T-cell (primary cell): ENCODE data around the gene IFT25. TPM values are rescaled to one million over a fixed set of nuclear protein-coding genes. Genes with fewer than 3 reads are reported as not detected.
A peak's percentile ranks its signal among the peaks of the same experiment; 100 is the strongest.
"Not testable (repeated sequence)": the region's sequence is repeated elsewhere in the genome, so short reads cannot be mapped to it uniquely, and the experiment has no call there.

ENCODE experiments used
- ATAC-seq, 4 experiments: fragments of 200-7000 bp in 3 of 4; fragments of 150-1000 bp in 1 of 4; cut with Tn5 transposase; replicated peaks in 1 of 4; 1 replicate in 3 of 4; 2 replicates in 1 of 4; pipeline ENCODE4 v1.10.0; 2021; ENCODE audit warnings: moderate library complexity in 3 of 4, mild to moderate bottlenecking in 2 of 4, moderate number of reproducible peaks in 1 of 4
- CTCF ChIA-PET, 2 donors: fragments of 300-600 bp; sonication (Branson Sonifier 250); formaldehyde crosslinking; loops; one replicate each; lab custom pipeline; 2022; ENCODE audit warnings: antibody characterized with exemption in 2 of 2; lab: Charles Lee
- POLR2A ChIA-PET, 2 donors: fragments of 300-600 bp; sonication (Branson Sonifier 250); formaldehyde crosslinking; loops; one replicate each; lab custom pipeline; 2022; ENCODE audit warnings: antibody characterized with exemption in 2 of 2; lab: Charles Lee
- DNase-seq, 35 experiments: peaks; one replicate each; pipeline versions ENCODE4 v3.0.0 to v3.0.0-alpha.2; 2013 to 2023
- H3K27ac ChIP-seq: one replicate; pipeline ENCODE4 v1.5.1; 2013; ENCODE audit warnings: low read length
- H3K27me3 ChIP-seq, 2 experiments: replicated peaks in 1 of 2; 1 replicate in 1 of 2; 2 replicates in 1 of 2; pipeline versions ENCODE4 v1.6.1 to v1.7.0; 2013; ENCODE audit warnings: low read length in 1 of 2, mixed read lengths in 1 of 2; ENCODE audit not compliant: control insufficient read depth in 2 of 2, insufficient read depth in 2 of 2; ENCODE audit errors: extremely low read depth in 1 of 2
- H3K36me3 ChIP-seq, 2 donors: 1 replicate in 1 of 2; 2 replicates in 1 of 2; pipeline versions ENCODE4 v1.6.1 to v1.7.0; 2013; ENCODE audit warnings: low read length in 1 of 2; ENCODE audit not compliant: control insufficient read depth in 2 of 2, insufficient read depth in 1 of 2; ENCODE audit errors: extremely low read depth in 1 of 2
- H3K4me1 ChIP-seq, 2 experiments: 1 replicate in 1 of 2; 2 replicates in 1 of 2; pipeline versions ENCODE4 v1.6.1 to v1.7.0; 2013; ENCODE audit warnings: low read length in 2 of 2, mixed read lengths in 1 of 2; ENCODE audit not compliant: insufficient read depth in 2 of 2, control insufficient read depth in 1 of 2; ENCODE audit errors: extremely low read depth in 1 of 2
- H3K4me3 ChIP-seq, 2 donors: 1 replicate in 1 of 2; 2 replicates in 1 of 2; pipeline versions ENCODE4 v1.5.1 to v1.7.0; 2013; ENCODE audit warnings: mild to moderate bottlenecking in 2 of 2, low read length in 1 of 2, moderate library complexity in 1 of 2; ENCODE audit not compliant: control insufficient read depth in 1 of 2; ENCODE audit errors: extremely low read depth in 1 of 2
- H3K9me3 ChIP-seq: 2 replicates; pipeline ENCODE4 v1.7.0; 2013
- H3K27ac Mint-ChIP-seq, 2 donors: one replicate each; pipeline ENCODE4 v1.8.0; 2020 to 2021; ENCODE audit warnings: mild to moderate bottlenecking in 2 of 2, mixed read lengths in 2 of 2
- H3K27me3 Mint-ChIP-seq, 2 donors: one replicate each; pipeline ENCODE4 v1.8.0; 2021 to 2022; ENCODE audit warnings: mixed read lengths in 2 of 2
- H3K36me3 Mint-ChIP-seq: one replicate; pipeline ENCODE4 v1.8.0; 2021; ENCODE audit warnings: mixed read lengths
- H3K4me1 Mint-ChIP-seq, 3 donors: one replicate each; pipeline ENCODE4 v1.8.0; 2020 to 2022; ENCODE audit warnings: mixed read lengths in 3 of 3, mild to moderate bottlenecking in 1 of 3
- H3K4me3 Mint-ChIP-seq, 3 donors: one replicate each; pipeline ENCODE4 v1.8.0; 2020 to 2022; ENCODE audit warnings: mild to moderate bottlenecking in 3 of 3, mixed read lengths in 3 of 3, moderate library complexity in 3 of 3
- H3K9me3 Mint-ChIP-seq, 3 donors: one replicate each; pipeline ENCODE4 v1.8.0; 2020 to 2022; ENCODE audit warnings: mixed read lengths in 3 of 3
- WGBS: methylation state at CpG from one replicate; pipeline ENCODE4 v1.1.5; 2013; ENCODE audit warnings: missing lambda C conversion rate; ENCODE audit not compliant: insufficient coverage; 5-methylcytosine and 5-hydroxymethylcytosine counted together
- total RNA-seq, 35 experiments: library from RNA in 6 of 35; stranded (reverse) in 6 of 35; fragments of 120-200 nt in 1 of 35; gene quantifications; one replicate each; pipeline versions ENCODE4 v1.2.1 to v1.2.4 and lab custom pipeline; 2013 to 2026

Gene IFT25
- total RNA-seq, 5 donors from 2014 or later (not counting 1 experiment from before 2014, with no cell fraction given): 24.5 to 33.1 (median 31.2) TPM

DNA sequence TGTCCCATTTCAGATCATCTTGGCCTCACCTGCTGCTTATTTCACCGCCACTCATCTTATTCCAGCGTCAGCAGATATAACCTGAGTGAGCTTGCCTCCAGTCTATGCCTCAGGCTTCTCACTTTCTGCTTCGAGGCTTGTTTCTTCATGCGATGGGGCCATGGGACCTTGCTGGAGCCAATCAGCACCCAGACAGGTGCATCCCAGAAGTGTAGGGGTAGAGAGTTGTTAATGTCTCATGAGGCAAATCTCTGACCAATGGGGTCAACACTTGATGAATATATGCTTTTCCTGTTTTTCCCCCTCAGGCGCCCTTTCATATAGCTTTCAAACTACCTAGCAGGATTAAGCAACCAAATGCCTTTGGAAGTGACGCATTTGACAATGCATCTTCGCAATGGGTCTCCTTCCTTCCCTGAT lies 55.0 kb downstream of the IFT25 start:
- Histone ChIP-seq H3K4me3 (peak overlapping the region in 1 of 2 donors; percentile 72), H3K36me3 (no peaks in the 10 kb centered on the region), H3K9me3 (no peaks in the 10 kb centered on the region), H3K4me1 (peaks cover 11 to 13% of the 10 kb centered on the region in 2 experiments), H3K27ac (peak overlapping the region; percentile 61), H3K27me3 (peaks cover 0 to 2% of the 10 kb centered on the region in 2 experiments)
- Mint-ChIP-seq H3K36me3 (peaks cover 7% of the 10 kb centered on the region), H3K27ac (peak overlapping the region; percentile 92 to 95), H3K4me1 (peaks cover 42 to 44% (median 43%) of the 10 kb centered on the region in 3 donors), H3K9me3 (no peaks in the 10 kb centered on the region), H3K4me3 (peak overlapping the region; percentile 96 to 97 (median 97)), H3K27me3 (peaks cover 2% of the 10 kb centered on the region in 2 donors)
- ATAC-seq (no peak), DNase-seq (peak in 1 of 35 experiments; percentile 1)
- CTCF ChIA-PET: interaction anchor here in 1 of 2 donors (0.7 to 1.4 kb wide), 2 partner anchors 58 to 69 kb away, joined by 3 read pairs; no protein-coding TSS in a partner anchor
- POLR2A ChIA-PET: interaction anchor here (0.5 to 1.2 kb wide), 2 partner anchors 55 to 517 kb away, joined by 4 to 5 read pairs; partner anchors contain the start of gene IFT25 (in 1 of the 2)
- WGBS: 75% methylated on average over 6 of the region's 7 CpGs

DNA sequence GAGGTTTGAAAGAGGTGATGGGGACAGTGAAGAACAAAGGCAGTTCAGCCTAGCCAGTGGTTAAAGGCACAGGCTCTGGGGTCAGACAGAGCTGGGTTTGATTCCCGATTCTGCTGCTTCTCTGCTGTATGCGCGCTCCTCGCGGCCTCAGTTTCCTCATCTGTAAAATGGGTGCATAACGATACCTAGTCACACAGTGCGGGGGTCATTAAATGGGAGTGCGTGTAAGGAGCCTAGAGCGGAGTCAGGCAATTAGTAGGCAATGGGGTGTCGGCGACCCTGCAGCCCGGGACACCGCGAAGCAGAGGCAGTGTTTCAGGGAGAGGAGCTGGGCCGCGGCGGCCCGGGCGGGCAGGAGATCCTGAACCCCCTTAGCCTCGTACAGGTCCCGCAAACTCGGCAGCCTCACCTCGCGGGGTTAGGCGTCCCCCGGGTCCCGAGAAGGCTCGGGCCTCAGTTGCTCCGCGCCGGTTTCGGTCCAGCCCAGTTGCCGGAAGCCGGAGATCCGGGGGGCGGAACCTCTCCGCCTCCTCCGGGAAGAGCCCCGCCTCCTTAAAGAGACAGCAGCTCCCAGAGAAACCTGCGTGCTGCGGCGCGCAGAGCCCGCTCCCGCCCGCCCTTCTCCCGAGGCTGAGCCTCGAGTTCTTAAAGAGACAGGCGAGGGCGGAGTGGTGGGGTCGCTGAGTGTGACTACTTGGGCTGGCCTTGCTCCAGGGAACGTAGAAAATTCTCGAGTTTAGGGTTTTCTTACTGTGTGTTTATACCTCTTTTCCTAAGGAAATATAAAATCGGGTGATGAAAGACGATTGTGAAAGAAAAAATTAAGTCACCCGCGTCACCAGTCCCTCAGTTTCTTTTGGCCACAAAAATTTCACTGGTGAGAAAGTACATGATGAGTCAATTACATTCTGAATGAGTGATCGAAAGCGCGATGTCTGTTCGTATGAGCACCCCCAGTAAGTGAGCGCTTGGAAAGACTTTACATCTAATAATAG lies 55.9 kb downstream of the IFT25 start, which contains the start of gene YIPF1:
Gene YIPF1 (minus strand): TSS at position 494 of the 995 bp plus-strand sequence. CDS start 860 bp downstream, outside the sequence.
- Mint-ChIP-seq H3K27me3 (no peaks in the 10 kb centered on the region), H3K27ac (peak within 1 kb of the TSS; percentile 92 to 95), H3K4me1 (peaks cover 50 to 51% (median 51%) of the 10 kb centered on the region in 3 donors), H3K4me3 (peak within 1 kb of the TSS; percentile 96 to 97 (median 97)), H3K36me3 (peaks cover 13% of the 10 kb centered on the region), H3K9me3 (no peaks in the 10 kb centered on the region)
- CTCF ChIA-PET: interaction anchor here in 1 of 2 donors (0.7 to 1.6 kb wide), 5 partner anchors 45 to 70 kb away, joined by 3 to 6 read pairs (median 3); partner anchors contain the start of genes IFT25 and LRRC42
- H3K27ac ChIP-seq: peak within 1 kb of the TSS; percentile 61
- POLR2A ChIA-PET: interaction anchor here in 1 of 2 donors (0.5 kb wide), 1 partner anchor 20 kb away, joined by 3 read pairs; no protein-coding TSS in a partner anchor
- H3K27me3 ChIP-seq: no peaks in the 10 kb centered on the region
- WGBS: under 1% methylated on average over 51 of the region's 62 CpGs
- H3K9me3 ChIP-seq: no peaks in the 10 kb centered on the region
- peaks cover 0 to 2% of the 10 kb centered on the region in 2 donors for H3K36me3 ChIP-seq
- ATAC-seq: peak; percentile 99
- H3K4me1 ChIP-seq: peaks cover 11 to 13% of the 10 kb centered on the region in 2 experiments
- peak within 1 kb of the TSS; percentile 72 to 88 for H3K4me3 ChIP-seq
- DNase-seq: peak; percentile 72 to 89 (median 80)

DNA sequence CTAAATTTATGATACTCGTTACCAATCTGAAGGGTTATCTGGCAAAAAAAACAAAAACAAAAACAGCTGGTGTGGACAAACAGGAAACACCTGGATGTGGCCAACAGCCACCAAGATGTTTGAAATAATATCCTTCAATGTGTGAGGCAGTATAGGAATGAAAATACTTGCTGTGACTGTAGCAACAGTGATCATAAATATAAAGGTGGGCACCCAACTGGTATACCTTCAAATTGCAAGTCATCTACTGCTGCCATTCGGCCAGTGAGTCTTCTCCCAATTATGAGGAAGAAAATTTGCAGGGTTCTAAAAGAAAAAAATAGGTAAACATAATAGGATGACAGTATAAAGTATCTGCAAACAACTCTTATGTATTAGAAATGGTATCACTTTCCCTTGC lies 56.8 kb downstream of the IFT25 start:
- ATAC-seq: no peak
- peaks cover 0 to 7% of the 10 kb centered on the region in 2 donors for H3K36me3 ChIP-seq
- peak overlapping the region in 1 of 2 donors; percentile 72 for H3K4me3 ChIP-seq
- WGBS: no CpG with 5 or more reads among the region's 2 CpGs
- no peaks in the 10 kb centered on the region for H3K9me3 ChIP-seq
- DNase-seq: no peak
- ChIA-PET POLR2A (no interaction called here), CTCF (interaction anchor here in 1 of 2 donors (1.4 to 1.6 kb wide), 2 partner anchors 57 to 71 kb away, joined by 3 to 6 read pairs; partner anchors contain the start of genes IFT25 and LRRC42)
- Mint-ChIP-seq H3K27me3 (no peaks in the 10 kb centered on the region), H3K4me1 (peaks cover 52 to 54% (median 53%) of the 10 kb centered on the region in 3 donors), H3K9me3 (no peaks in the 10 kb centered on the region), H3K27ac (peak overlapping the region; percentile 23 to 95), H3K36me3 (peaks cover 18% of the 10 kb centered on the region), H3K4me3 (peak overlapping the region; percentile 96 to 97 (median 97))
- H3K4me1 ChIP-seq: peaks cover 11 to 13% of the 10 kb centered on the region in 2 experiments
- no peak overlapping the region for H3K27ac ChIP-seq
- H3K27me3 ChIP-seq: no peaks in the 10 kb centered on the region

- H3K9me3 ChIP-seq, H3K4me3 ChIP-seq, H3K27me3 Mint-ChIP-seq, H3K27ac ChIP-seq, CTCF ChIA-PET, DNase-seq, H3K9me3 Mint-ChIP-seq, H3K27ac Mint-ChIP-seq, H3K27me3 ChIP-seq, ATAC-seq, H3K4me3 Mint-ChIP-seq, POLR2A ChIA-PET, H3K4me1 ChIP-seq: not testable (repeated sequence)
- Mint-ChIP-seq H3K36me3 (peaks cover 59% of the 10 kb centered on the region), H3K4me1 (peaks cover 40 to 44% (median 43%) of the 10 kb centered on the region in 3 donors)
- 98% methylated on average over 5 of the region's 6 CpGs for WGBS
- H3K36me3 ChIP-seq: peaks cover 8 to 29% of the 10 kb centered on the region in 2 donors
Observed at GRCh38 chr1:53883600-53883999, 61.9 kb downstream of the IFT25 start.

DNA sequence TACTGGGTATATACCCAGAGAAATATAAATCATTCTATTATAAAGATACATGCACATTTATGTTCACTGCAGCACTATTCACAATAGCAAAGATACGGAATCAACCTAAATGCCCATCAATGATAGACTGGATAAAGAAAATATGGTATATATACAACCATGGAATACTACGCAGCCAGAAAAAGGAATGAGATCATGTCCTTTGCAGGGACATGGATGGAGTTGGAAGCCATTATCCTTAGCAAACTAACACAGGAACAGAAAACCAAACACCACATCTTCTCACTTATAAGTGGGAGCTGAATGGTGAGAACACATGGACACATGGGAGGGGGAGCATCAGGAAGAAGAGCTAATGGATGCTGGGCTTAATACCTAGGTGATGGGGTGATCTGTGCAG lies 63.6 kb downstream of the IFT25 start:
- peaks cover 8 to 43% of the 10 kb centered on the region in 2 donors for H3K36me3 ChIP-seq
- CTCF ChIA-PET: interaction anchor here in 1 of 2 donors (0.7 to 1.5 kb wide), 3 partner anchors 11 to 78 kb away, joined by 3 to 4 read pairs (median 4); no protein-coding TSS in a partner anchor
- POLR2A ChIA-PET, H3K27ac ChIP-seq, H3K4me3 Mint-ChIP-seq, ATAC-seq, DNase-seq, H3K27ac Mint-ChIP-seq, H3K4me1 ChIP-seq, H3K9me3 Mint-ChIP-seq, H3K27me3 Mint-ChIP-seq, H3K4me3 ChIP-seq, H3K27me3 ChIP-seq, H3K9me3 ChIP-seq: not testable (repeated sequence)
- Mint-ChIP-seq H3K4me1 (peaks cover 25 to 31% (median 30%) of the 10 kb centered on the region in 3 donors), H3K36me3 (peaks cover 70% of the 10 kb centered on the region)
- WGBS: no CpG with 5 or more reads among the region's 2 CpGs
